T-helper 1 cell treated with Interleukin-12 subunit alpha and Interleukin-12 subunit beta and Interleukin-4 antibody, amounts not matched to agents 30 ng/mL and 1 ng/mL, for 36 hours (primary cell): ENCODE results near the gene NRF1. TPM values are rescaled to one million over a fixed set of nuclear protein-coding genes. Genes with fewer than 3 reads are reported as not detected.

Source experiments
- intact Hi-C: fragments of 100-400 bp; cut with micrococcal nuclease; formaldehyde crosslinking; loops from one replicate; pipeline ENCODE4 v1.15.1; 2024
- total RNA-seq: library from RNA; stranded (reverse); gene quantifications from 2 replicates; pipeline ENCODE4 v1.2.3, GENCODE V29; 2022

The NRF1 gene
- total RNA-seq, 1 donor from 2014 or later, result 25.2 TPM

DNA sequence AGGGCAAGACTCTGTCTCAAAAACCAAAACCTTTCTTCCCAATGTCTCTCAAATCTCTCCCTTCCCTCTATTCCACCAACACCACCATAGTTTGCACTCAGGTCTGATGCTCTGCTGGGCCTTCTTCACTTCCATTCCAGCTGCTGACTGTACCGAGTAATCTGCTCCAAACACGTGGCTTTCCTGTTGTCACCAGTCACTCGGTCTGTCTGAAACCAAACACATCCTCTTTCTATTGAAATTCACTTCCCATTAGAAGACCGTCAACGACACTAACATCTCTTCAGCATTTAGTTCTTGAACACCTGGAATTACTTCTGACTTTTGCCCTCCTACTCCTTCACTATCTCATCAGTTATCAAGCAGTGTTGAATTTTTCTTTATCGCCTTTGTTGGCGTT is 4.7 kb upstream of the NRF1 start:
- intact Hi-C loops, result loop anchor here (1.0 kb wide), 2 partner anchors 28 to 264 kb away; no protein-coding TSS in a partner anchor

DNA sequence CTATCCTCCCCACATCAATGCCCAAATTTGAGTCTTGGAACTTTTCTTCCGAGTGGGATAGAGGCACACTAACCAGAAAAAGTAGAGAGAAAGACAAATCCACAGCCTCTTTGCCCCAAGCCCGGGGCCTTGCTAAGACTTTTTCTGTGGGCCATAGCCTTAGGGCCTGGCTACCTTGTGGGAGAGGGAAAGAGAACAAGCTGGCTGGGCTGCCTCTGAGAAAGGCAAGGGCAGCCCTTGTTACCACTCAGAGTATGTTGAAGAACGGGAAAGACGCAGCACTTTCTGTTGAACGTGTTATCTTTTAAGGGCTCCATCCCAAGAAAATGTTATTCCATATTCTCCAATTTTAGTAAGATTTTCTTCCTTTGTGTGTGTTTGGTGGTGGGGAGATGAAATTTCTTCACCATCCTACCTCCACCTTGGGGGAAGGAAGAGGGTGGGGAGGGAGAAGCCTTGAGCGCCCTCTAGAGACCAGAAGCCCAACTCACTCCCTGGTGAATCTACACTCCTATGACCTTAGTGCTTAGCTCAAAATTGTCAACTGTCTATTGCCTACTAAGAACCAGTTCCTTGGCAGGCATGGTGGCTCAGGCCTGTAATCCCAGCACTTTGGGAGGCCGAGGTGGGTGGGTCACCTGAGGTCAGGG is 3.9 kb upstream of the NRF1 start:
- intact Hi-C loops, result loop anchor here (1.0 kb wide), 2 partner anchors 28 to 264 kb away; no protein-coding TSS in a partner anchor

DNA sequence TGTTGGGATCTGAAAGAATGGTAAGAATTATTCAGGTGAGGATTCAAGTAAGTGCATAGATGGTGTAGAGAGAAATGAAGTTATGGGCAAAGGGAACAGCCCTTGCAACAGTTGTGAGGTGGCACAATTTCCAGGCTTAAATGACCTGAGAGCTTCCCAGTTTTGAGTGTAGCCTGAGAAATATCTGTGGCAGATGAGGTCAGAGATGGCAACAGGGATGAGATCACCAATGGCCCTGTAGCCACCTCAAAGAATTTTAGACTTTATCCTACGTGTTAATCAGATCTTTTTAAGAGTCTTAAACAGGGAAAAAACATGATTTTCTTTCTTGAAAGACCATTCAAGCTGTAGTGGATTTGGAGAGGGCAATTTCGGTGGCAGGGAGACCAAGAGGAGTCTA is 1.9 kb upstream of the NRF1 start:
- intact Hi-C loops, result loop anchor here (2.0 to 5.0 kb wide), 3 partner anchors 79 to 598 kb away; partner anchors contain the start of genes SSMEM1 and TMEM209

DNA sequence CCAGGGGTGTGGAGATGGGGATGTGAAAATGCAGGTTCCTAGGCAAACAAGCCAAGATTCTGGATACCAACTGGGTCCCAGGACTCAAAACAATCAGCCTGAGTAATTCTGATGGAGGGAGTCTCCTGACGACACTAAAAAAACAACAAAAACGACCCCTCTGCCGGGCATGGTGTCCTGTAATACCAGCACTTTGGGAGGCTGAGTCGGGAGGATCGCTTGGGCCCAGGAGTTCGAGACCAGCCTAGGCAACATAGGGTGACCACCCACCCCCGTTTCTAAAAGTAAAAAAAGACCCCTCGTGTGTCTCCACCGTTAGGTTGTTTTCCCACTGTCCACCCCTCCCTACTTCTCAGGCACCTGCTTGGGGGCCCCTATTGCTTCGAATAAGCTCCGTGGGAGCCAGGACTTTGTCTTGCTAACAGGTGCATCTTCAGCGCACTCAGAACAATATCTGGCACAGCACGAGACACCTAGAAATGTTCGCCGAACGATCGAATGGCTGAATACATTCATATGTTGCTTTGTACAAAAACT is 743 bp upstream of the NRF1 start:
- intact Hi-C loops, result loop anchor here (1.0 to 5.0 kb wide), 9 partner anchors 80 to 748 kb away; partner anchors contain the start of genes ATP6V1F, SMKR1, SSMEM1 and STRIP2

DNA sequence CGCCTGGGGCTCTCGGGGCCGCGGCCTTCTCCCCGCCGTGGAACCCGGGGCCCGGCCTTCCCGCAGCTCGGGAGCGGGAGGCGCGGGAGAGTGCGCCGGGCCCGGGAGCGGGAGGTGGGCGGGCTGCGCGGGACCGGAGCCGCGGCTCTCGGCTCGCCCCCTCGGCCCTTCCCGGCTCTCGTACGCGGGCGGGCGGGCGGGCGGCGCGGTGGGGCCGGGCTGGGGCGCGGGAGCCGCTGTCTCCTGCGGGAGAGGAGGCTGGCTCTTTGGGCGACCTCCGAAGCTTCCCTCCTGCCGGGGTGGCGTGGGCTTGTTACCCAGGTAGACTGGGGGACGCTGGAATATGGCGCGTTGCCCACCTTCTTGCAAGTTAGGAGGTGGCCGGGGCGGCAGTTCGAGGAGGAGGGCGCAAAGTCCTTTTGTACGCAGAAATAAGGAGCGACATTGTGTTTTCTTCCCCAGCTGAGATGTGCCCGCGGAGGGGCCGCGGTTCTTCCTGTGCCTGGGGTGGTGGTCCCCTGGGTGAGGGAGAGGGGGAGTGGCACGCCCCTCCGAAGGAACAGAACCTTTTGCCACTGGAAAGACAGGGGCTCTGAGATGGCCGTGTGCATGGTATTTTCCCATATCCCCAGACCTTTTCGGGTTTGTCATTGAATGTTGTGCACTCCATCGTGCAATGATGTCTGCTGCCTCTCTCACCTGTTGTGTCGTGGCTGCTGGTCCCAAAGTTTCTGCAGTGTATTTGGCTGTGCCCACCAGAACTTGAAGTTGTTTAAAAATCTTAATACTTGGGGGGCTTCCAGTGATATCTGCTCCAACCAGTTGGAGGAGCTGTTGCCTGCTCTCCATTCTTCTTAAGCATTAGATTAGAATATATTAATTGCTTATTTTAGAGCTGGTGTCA is 844 bp downstream of the NRF1 start:
- intact Hi-C loops, result loop anchor here (1.0 to 5.0 kb wide), 5 partner anchors 23 to 595 kb away; partner anchors contain the start of genes SSMEM1, TMEM209 and UBE2H

DNA sequence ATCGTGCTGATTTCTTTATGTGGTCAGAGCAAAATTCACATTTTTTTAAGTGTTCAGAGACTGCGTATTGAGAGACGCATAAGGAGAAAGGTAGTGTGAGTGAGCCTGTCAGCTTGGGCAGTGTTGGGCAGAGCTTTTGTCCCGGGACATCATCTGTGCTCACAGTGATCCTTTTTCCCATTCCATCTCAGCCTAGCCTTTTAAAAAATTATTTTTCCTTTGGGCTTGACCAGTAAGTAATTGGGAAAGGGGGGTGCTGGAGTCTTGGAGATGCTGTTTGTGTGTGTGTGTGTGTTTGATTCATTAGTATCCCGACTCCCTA is 1.5 kb downstream of the NRF1 start:
- intact Hi-C loops, result loop anchor here (2.0 to 5.0 kb wide), 3 partner anchors 168 to 594 kb away; partner anchors contain the start of genes SSMEM1, TMEM209 and UBE2H

DNA sequence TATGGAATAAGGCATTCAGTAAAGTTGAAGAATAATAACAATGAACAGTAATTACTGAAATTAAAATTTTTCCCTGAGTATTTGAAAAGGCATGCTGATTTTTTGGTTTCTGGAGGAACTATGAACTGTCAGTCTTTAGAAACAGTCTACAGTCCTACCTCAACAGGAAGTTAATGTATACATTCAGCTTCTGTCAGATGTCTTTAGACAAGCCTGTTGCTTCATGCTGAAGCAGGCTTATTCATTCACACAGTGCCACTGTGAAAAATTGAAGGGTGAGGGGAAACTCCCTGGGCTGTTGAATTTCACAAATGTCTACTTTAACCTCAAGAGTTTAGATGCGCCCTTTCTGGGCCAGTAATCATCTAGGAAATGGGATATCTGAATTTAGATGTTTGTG is 3.5 kb downstream of the NRF1 start:
- intact Hi-C loops, result loop anchor here (1.0 to 5.0 kb wide), 3 partner anchors 210 to 396 kb away; no protein-coding TSS in a partner anchor

DNA sequence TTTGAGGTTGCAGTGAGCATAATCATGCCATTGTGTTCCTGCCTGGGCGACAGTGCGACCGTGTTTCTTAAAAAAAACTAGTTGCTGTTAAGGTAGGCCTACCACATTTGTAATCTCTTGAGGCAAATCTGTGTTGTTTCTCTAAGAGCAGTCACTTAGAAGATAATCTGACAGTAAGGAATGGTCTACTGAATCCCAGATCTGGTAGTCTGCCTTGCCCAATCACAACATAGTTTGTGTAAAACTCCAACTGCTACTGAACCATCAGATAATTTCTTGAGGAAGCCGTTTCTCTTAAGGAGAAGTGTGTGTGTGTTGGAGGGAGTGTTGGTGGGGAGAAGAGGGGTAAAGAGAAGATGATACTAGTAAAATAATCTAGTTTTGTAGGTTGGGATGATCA is 5.0 kb downstream of the NRF1 start:
- intact Hi-C loops, result loop anchor here (5.0 kb wide), 1 partner anchor 344 kb away; no protein-coding TSS in a partner anchor

DNA sequence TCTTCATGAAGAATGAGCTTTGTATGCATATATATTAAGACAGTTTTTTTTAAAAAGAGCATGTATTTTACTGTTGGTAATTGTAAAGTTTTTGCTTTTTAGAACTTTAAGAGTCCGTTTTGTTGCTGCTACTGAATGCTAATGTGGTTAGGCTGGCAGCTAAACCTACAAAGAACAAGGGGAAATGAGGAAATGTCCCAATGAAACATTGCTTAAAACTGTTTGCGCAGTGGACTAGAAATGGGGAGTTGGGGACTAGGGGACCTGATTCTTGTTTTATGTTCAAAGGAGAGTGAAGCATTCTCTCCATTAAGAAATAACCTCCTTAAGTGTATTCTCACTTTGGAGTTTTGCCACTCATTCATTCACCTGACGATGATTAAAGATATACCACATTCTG is 5.7 kb downstream of the NRF1 start:
- intact Hi-C loops, result loop anchor here (5.0 kb wide), 1 partner anchor 345 kb away; no protein-coding TSS in a partner anchor

DNA sequence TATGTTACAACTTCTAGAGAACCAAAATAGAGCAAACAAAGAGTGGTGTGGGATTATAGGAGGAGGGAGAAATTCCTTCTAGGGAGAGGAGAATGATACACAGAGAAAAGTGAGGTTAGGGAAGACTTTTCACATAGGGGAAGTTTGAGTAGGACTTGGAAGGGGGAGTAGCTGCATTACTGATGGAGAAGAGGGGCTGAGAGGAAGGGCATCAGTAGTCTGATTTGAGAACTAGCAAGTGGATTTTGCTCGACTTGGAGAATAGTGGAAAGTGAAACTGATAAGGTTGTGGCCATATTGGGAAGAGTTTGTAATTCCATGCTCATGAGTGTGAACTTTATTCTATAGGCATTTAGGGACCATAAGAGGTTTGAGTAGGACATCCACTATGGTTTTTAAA is 6.1 kb downstream of the NRF1 start:
- intact Hi-C loops, result loop anchor here (5.0 kb wide), 1 partner anchor 345 kb away; no protein-coding TSS in a partner anchor

DNA sequence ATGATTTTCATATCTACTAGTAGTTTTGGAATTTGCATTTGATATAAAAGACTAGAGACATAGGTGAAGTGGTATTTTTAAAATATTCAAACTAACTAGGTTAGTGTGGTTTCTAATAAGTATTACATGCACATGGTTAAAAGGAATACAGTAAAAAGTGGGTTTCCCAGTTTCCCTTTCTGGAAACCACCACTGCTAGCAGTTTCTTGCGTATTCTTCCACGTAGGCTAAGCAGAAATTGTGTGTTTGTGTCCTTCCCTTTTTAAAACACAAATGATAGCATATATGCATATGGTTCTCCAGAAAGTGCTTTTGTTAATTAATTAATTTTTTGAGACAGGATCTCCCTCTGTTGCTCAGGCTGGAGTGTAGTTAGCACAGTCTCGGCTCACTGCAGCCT is 15.4 kb downstream of the NRF1 start:
- intact Hi-C loops, result no loop called here

DNA sequence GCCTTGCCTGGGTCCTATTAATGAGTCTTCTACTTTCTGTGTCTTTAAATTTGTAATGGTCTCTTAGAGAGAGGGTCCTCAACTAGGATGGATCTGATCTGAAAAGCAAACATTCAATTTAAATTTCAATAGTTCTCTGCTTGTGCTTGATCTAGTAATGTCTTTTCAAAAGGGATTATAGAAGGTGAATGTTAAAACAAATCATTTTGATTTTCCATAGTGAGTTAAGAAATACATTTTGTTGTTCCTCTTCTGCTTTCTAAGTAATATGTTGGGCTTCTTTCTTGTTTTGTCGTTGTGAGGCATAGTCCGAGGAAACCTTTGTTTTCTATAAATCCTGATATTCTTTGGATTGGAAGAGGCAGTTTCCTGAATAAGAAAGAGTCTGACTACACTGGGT is 18.8 kb downstream of the NRF1 start:
- intact Hi-C loops, result no loop called here

DNA sequence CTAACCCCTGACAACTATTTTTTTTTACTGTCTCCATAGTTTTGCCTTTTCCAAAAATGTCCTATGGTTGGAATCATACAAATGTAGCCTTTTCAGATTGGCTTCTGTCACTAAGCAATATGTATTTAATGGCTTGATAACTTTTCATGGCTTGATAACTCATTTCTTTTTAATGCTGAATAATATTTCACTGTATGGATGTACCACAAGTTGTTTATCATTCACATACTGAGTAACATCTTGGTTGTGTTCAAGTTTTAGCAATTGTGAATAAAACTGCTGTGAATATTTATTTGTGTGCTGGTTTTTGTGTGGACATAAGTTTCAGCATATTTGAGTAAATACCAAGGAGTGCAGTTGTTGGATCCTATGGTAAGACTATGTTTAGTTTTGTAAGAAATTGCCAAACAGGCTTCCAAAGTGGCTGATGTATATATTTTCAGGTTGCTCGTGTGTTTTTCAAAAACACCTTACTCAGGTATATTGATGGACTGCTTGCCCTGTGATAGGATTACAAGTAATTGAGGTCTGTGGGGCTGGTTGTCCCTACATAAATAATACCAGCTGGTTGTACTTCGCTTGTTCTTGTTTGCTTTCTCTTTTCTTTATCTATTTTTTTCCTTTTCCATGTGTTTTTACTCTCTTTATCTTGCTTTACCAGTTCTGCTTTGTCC is 23.0 kb downstream of the NRF1 start:
- intact Hi-C loops, result loop anchor here (1.0 to 5.0 kb wide), 11 partner anchors 22 to 417 kb away; partner anchors contain the start of gene SMKR1

DNA sequence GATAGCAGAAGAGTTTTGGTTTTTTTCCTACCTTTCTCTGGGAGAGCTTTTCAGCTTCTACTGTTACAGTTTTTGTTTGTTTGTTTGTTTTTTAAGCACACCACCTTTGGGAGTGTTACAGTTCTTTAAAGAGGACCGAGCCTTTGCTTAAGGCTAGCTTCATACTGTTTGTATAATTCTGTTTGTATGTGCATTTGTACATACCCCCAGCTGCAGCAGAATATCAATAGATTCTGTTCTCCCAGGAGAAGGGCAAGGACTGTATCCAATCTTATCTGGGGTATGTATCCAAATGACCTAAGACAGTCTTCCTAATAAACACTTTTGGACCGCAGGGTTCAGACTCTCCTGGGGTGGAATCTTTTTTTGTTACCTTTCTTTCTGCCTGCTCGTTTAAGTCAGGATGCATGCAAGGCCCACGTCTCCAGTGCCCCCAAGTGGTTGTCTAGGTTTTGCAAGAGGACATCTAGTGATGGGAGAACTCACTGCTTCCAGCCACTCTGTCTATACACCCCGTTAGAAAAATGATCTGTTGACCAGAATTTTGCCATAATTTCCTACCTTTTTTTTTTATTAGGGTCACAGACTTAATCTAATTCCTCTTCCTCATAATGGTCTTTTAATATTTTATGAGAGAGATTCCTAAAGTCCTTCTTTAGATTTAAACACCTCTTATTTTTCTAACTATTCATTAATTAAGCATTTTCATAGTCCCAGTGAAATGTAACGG is 23.9 kb downstream of the NRF1 start:
- intact Hi-C loops, result loop anchor here (1.0 to 5.0 kb wide), 11 partner anchors 23 to 418 kb away; partner anchors contain the start of gene SMKR1

DNA sequence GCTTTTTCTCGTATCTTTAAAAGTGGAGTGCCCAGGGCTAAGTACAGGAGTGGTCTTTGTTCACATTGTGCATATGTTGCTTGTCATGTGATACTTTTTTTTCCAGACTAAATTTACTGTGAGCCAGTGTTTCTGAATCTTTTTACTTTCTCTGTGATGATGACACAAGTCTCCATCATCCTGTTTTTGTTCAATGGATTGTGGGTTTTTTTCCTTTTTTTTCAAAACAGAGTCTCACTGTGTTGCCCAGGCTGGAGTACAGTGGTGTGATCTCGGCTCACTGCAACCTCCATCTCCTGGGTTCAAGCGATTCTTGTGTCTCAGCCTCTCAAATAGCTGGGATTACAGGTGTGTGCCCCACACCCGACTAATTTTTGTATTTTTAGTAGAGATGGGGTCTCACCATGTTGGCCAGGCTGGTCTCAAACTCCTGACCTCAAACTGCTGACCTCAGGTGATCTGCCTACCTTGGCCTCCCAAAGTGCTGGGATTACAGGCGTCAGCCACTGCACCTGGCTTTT is 24.6 kb downstream of the NRF1 start:
- intact Hi-C loops, result loop anchor here (5.0 kb wide), 2 partner anchors 134 to 419 kb away; partner anchors contain the start of gene SMKR1

DNA sequence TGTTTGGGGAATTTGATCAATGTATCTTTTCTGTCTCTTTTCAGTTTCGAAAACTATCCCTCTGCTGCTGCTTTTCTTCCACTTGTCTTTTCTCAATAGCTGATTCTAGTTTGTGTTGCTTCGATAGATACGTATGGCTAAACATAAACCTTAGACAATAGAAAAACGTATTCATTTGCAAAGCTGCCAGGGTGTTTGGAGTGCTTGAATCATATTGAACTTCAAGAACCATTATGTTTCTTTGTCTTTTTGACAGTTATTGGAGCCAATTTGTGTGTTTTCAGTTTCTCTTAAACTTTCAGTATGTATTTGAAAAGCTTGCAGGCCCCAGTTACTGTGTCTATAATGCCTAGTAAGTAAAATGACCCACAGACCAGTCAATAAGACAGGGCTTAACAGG is 25.1 kb downstream of the NRF1 start:
- intact Hi-C loops, result loop anchor here (5.0 kb wide), 2 partner anchors 134 to 419 kb away; partner anchors contain the start of gene SMKR1

DNA sequence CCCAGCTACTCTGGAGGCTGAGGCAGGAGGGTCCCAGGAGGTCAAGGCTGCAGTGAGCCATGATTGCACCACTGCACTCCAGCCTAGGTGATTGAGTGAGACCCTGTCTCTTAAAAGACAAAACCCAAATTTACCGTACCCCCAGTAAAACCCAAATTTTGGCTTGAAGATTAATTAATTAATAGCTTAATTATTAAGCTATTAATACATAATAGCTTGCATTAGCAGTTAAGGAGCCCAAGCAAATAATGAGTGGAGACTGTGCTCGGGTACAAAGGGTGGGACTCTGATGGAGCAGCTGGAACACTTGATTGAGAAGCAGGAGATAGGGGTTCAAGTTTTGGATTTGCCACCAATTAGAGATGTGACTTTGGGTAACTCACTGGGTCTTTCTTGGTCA is 28.9 kb downstream of the NRF1 start:
- intact Hi-C loops, result no loop called here

DNA sequence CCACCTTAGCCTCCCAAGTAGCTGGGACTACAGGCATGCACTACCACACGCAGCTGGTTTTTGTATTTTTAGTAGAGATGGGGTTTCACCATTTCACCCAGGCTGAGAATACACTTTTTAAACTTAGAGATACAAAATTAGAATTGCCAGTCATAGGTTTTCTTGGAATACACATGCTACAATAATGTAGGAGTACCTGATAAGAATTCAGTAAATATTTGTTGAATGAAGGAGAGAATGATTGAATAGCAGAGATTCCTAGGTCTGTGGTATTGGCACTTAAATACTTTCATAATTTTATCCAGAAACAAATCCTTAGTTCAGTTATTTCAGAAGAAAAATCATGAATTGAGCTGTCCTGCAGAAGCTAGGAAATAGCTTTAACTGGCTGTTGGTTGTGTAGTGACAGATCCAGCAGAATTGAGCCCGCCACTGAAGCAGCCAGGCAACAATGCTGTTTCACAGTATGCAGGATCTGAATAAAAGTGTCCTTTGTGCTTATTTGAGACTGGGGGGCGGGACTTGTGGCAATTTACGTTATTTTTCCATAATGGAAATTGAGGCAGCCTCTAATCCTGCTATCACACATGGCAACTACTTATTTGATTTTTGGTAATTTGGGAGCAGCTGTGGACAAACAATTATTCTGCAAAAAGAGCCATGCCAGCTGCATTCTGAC is 31.5 kb downstream of the NRF1 start:
- intact Hi-C loops, result no loop called here

DNA sequence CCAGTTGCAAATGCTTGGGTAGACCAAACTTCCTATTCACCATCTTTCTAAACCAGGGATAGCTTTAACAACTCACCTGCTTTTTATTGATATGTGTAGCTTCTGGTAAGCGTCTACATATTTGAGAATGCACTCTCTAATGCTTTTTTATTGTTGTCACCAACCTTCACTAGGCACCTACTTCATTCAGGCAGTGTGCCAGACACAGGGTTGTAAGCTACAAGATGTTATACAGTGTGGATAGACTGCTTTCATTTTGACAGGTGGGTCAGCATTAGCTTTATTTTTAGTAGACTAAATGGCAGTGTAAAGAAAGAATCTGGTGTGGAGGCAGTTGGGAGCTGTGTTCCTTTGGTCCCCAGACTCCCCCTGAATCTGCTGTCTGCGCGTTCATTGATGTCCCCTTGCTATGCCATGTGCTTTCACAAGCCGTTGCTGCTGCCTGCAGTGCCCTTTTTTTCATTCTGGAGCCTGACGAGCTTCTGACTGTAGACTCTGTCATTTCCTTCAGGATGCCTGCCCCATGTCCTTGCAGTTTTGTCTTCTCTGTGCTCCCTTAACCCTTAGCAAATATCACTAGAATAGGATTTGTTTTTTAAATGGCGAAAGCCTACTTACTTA is 32.1 kb downstream of the NRF1 start:
- intact Hi-C loops, result loop anchor here (2.0 kb wide), 2 partner anchors 171 to 277 kb away; no protein-coding TSS in a partner anchor
